Ramos (cell line): ENCODE results near the gene SFMBT2.
"Not testable (repeated sequence)": the region's sequence is repeated elsewhere in the genome, so short reads cannot be mapped to it uniquely, and the experiment has no call there.

ENCODE experiments used
- in situ Hi-C: fragments of 300-500 bp; cut with MboI; formaldehyde crosslinking; loops from one replicate; pipeline ENCODE4 v1.14.3; 2022; ENCODE audit warnings: low sequenced_read_pairs; ENCODE audit not compliant: unreplicated experiment

SFMBT2 gene

DNA sequence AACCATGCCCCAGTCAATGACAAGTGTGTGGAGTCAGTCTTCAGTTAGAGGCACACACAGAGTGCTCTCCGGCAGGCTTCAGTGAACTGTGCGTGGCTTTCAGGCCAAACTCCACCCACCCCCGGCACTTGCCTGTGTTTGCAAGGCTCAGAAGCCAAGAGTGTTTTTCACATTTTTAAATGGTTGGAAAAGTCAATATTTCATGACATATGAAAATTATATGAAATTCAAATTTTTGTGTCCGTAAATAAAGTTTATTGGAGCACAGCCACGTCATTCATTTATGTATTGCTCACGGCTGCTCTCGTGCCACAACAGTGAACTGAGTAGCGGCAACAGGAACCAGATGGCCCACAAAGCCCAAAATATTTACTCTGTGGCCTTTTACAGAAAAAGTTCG, 104.7 kb downstream of the SFMBT2 start:
- in situ Hi-C loops, result no loop called here

DNA sequence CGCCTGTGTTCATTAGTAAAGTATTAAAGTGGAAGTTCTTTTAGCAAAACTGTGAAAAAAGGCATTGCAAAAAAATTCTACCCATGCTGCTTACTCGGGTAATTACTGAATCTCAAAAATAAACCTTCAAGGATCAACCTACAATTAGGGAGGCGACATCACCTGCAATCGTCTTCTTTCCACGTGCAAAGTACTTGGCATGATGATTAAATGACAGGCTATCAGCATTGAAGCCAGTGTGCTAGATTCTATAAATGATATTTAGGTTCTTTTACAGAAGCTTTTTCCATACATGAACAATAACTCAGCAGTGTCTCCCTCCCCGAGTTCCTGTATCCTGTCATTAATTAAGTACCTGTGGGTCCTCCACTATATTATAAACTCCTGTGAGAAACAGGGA, 105.8 kb downstream of the SFMBT2 start:
- in situ Hi-C loops, result no loop called here

DNA sequence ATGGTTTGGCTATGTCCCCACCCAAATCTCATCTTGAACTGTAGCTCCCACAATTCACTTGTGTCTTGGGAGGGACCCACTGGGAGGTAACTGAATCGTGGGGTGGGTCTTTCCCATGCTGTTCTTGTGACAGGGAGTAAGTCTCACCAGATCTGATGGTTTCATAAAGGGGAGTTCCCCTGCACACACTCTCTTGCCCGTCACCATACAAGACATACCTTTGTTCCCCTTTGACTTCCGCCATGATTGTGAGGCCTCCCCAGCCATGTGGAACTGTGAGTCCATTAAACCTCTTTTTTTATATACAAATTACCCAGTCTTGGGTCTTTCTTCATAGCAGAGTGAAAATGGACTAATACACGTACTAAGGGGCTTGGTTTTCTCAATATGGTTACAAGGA, 106.7 kb downstream of the SFMBT2 start:
- in situ Hi-C loops, result no loop called here

DNA sequence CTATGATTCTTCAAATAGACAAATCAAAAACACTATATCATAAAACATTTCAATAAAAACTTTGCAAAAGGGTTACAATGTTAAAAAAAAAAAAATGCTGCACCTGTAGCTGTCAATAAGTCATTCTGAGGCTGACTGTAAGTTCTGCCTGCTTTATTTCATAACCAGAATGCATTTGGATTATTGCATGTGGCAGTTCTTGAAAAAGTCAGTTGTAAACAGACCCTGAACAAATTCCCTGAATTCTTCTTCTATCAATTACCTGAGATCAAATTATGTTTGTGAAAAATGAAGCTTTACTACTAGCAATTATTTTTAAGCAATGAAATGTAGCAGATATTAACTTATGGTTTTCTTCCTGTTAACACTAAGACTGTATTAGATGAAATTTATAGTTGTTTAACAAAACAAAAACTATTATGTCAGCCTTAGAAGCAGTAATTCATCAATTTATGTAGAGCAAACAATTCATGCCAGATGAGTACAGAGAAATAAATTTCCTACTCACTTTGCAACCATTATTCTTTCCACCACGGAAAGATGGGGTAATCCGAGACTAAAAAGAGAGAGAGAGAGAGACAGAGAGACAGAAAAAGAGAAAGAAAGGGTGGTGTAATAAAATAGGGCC, 107.8 kb downstream of the SFMBT2 start:
- in situ Hi-C loops, result no loop called here

DNA sequence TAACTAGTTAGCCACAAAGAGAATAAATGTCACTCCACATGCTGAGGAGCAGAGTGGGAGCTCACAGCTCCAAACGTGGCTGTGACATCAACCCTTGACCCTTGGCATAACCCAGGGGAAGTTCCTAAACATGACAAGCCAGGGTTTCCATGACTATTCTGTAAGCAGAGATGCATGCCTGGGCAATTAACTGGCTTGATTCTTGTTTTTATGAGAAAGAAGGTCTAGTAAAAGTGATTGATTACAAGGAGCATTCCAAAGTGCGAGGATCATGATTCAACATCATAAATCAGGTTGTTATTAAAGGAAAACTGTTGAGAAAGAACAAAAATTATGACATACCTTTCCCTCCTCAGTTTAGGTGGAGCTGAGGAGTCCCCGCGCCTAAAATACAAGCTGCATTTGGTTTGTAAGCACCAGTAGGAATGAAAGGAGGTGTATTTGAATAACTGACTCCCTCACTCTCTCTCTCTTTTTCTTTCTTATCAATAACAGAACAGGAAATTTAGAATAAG, 108.4 kb downstream of the SFMBT2 start:
- in situ Hi-C loops, result no loop called here

DNA sequence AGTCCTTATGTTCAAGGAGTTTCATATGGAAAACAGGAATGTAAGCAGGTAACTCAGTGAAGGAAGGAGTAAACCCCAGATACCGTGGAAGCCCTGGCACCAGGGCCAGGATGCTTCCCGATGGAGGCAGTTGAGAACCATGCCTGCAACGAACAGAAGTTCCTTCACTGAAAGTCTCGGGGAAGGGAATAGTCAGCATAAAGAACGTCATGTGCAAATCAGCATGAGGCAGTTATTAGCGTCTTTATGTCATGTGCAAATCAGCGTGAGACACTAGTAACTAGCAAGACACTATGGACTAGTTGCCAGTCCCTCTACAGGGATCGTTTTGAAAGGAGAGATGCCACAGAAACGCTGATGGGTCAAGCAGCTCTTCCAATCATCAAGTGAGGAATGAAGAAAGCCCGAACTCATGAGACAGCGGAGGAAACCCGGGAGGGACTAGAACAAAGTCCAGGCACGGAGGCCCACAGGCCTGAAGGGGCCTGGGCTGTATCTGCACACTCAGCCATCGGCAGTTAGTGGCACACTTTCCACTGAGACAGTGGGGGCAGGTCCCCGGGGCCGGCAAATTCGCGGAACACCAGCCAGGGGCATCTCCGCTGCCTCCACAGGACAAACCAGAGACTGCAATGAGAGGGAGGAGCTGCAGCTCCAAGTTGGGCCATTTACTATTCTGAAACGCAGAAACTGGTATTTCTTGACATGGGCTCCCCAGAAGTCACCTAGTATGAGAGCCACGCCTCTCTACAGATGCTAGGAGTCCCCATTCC, 109.6 kb downstream of the SFMBT2 start:
- in situ Hi-C loops, result no loop called here

DNA sequence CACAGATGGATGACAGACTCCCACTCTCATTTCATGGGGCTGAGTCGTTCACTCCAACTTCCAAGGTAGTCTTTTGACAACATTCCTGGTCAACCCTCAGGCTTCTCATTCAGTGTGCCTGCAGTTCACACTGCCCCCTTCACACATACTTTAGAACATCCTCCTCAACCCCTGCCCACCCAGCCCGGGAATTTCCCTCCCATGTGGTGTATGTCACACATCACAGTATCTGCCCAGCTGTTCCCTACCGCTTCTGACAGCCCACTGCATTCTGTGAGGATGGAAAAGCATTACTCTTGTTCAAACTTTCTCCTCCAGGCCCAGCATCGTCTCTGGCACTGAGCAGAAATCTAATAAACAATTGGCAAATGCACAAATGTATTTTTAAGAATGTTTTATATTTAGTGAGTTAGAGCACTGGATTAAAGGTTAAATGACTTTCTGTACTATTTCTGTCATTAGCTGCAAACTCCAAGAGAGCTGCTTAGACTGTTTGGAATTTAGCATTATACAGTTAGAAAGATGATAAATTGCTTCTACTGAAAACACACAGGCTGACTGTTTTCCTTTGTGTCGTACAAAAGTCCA, 110.4 kb downstream of the SFMBT2 start:
- in situ Hi-C loops, result no loop called here

DNA sequence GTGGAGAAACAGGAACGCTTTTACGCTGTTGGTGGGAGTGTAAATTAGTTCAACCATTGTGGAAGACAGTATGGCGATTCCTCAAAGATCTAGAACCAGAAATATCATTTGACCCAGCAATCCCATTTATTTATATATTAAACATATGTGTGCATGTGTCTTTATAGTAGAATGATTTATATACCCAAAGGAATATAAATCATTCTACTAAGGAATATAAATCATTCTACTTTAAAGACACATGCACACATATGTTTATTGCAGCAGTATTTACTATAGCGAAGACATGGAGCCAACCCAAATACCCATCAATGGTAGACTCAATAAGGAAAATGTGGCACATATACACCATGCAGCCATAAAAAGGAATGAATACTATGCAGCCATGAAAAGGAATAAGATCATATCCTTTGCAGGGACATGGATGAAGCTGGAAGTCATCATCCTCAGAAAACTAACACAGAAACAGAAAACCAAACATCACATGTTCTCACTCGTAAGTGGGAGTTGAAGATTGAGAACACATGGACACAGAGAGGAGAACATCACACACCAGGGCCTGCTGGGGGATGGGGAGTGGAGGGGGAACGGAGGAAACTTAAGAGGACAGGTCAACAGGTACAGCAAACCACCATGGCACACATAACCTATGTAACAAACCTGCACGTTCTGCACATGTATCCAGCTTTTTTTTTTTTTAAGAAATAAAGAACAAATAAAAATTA, 111.1 kb downstream of the SFMBT2 start:
- in situ Hi-C loops, result not testable (repeated sequence)

DNA sequence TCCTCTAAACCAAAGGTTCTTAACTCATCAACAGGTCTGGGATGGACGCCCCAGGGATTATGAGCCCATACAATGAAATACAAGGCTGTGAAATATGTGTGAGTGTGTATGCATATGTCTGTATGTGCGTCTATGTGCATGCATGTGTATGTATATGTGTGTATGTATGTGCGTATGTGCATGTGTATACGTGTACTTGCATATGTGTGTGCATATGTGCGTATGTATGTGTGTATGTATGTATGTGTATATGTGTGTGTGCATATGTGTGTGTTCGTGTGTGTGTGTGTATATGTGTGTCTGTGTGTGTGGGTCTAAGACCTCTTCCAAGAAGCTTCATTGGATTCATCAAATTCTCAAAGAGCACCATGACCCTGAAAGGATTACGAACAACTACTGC, 112.3 kb downstream of the SFMBT2 start:
- in situ Hi-C loops, result no loop called here

DNA sequence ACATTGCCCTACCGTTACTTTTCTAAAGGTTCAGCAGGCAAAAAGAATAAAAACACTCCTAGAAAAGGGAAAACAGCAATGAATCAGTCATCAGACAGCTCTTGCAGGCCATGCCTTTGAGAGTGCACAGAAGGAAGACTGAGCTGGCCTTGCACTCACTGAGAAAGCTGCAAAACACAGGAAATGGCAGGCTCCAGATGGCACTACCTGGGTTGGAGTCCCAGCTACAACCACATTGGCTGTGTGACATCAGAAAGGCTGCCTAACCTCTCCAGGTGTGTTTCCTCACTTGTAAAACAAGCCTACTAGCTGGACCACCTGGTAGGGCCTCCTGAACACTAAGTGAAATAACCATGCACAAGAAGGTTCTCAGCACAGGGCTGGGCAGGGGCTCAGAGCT, 113.7 kb downstream of the SFMBT2 start:
- in situ Hi-C loops, result no loop called here

DNA sequence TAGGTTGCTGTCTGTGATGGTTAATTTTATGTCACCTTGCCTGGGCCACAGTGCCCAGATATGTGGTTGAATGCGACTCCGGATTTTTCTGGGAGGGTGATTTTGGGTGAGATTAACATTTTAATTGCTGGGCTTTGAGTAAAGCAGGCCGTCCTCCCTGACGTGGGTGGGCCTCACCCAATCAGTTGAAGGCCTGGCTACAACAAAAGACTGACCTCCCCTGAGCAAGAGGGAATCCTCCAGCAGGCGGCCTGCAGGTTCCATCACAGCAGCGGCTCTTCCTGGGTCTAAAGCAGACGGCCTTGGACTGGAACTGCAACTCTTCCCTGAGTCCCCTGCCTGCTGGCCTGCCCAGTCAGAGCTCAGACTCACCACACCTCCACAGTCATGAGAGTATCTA, 114.2 kb downstream of the SFMBT2 start:
- in situ Hi-C loops, result no loop called here

DNA sequence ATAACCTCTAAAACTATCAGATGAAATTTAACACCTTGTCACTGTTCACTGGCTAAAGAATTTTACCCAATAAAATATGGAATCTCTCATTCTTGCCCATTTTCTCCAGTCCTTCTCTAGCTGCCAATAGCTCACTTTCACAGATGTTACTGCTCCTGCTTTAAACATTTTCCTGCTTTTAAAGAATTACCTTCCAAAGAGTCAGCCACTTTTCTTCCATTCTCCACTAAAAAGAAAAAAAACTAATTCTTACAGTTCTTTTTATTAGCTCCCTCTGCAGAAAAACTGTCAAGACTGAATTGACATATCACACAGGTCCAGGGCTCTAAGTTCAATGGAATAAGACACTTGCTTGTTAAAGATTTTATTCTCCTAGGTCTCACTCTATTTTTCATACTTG, 114.8 kb downstream of the SFMBT2 start:
- in situ Hi-C loops, result no loop called here

DNA sequence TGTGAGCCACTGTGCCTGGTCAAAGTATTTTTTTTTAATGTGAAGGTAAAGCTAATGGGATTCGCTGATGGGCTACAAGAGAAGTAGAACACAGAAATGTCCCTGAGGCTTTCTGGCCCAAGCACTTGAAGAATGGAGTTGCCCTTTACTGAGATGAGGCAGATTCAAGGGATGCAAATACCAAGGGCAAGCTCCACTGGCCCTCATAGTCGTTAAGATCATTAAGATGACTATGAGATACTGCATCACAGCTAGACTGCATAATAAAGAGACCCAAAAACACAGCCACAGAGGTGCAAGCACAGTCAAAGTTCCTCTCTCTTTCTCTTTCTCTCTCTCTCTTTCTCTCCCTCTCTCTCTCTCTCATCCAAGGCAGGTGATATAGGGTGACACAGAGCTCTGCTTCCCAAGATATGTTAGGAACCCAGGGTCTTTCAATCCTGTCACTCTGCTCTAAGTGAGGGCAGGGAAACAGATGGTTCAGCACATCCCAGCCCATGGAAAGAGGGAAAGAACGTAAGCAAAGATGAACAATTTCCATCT, 117.4 kb downstream of the SFMBT2 start:
- in situ Hi-C loops, result no loop called here

DNA sequence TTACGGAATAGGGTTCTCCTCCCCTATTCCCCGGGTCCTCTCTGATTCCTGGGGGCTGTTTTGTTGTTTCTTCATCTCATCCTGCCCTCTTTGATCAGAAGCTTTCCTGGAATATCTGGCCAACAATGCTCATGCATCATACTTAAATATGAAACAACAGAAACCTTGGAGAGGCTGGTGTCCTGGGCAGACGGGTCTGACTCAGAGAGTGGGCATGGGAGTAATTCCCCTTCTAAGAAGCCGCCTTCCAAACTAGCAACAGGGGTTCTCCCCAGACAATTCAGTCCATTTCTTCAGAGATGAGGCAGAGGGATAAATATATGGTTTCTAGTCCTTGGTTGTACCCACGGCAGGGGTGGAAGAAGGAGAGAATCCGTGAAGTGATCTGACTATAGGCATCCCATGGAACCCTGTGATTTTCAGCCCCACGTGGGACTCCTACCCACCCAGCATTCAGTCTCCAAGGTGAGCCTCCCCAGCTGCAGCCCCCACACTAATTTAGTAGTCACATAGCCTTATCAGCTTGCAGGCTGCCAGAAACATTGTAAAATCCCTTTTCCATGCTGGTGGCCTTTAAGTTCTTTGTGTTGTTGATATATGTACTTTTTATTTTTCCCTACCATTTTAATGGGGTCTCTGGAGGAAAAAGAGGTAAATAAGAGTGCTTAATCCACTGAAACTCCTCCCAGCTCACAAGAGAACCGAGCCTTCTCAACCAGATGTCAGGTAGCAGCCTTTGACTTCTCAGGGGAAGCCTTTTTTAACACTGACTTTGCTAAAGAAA, 119.2 kb downstream of the SFMBT2 start:
- in situ Hi-C loops, result no loop called here

DNA sequence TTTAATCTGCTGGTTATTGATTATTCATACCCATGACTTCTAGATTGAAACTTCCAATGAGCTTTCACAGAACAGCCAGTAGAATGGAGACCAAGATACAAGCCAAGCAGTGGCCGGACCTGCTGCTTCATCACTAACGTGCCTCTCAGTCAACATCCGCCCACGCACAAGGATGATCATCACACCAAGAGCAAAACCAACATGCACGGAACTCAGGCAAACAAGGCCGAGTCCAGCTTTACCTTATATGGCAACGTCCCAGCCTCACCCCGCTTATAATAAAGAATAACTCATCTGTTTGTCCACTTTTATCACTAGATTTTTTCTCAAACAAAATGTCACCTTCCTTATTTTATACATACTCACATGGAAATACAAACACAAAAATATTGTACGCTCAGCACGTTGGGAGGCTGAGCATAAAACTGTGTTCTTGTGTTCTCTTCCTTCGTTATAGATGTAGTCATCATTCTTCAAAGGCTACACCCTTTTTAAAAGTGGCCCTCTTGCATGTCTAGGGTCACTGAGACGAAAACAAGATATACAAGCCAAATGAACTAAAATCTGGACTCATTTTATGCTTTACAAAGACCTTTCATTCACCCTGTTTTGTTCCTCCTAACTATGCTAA, 122.7 kb downstream of the SFMBT2 start:
- in situ Hi-C loops, result no loop called here

DNA sequence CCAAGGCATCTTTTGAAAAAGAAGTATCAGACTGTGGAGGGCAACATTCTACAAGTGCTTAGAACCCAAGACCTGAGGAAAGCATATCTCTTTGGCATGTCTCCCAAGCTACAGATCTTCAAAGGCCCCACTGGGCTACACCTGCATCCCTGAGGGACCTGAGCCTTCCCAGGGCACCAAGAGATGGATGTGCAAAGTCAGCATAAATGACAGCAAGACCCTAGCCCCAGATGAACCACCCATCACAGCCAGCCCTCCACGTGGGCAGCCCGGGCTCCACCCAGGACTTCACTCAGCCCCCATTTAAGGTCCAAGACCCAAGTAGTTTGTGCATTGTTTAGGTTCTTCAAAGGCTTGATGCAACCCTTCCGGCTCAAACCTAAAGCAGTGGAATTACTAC, 123.5 kb downstream of the SFMBT2 start:
- in situ Hi-C loops, result no loop called here

DNA sequence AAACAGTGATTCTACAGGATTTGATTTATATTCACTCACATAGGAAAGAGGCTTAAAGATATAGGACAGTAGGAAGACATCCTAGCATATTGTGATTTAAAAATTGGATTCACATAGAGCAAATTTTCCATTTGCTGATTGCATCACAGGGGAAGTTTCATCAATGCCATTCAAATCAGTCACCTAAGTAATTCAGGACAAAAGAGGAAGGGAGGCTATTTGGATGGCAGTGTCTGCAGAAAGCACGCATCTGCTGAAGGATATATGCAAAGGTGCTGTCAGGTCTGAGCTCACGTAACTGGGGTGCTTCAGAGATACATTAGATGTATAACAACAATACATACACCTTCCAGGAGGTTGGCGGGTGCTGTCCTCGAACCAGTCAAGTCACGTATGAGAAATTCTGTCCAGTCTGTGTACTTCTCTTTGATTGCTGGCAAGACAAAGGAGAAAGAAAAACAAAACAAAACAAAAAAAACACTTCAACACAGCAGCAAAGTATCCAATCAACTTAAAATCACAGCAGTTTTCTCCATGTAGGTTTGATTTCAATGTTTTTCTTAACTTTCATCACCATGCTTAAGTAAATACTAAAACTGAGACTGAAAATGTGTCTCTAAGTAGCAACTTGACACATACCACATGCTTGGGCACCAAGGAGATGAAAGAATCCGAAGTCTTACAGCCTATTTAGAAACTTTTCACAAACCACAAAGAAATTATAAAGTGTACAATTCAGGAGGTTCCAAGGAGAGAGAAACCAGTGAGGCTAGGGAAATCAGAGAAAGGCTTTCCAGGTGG, 125.1 kb downstream of the SFMBT2 start:
- in situ Hi-C loops, result no loop called here

DNA sequence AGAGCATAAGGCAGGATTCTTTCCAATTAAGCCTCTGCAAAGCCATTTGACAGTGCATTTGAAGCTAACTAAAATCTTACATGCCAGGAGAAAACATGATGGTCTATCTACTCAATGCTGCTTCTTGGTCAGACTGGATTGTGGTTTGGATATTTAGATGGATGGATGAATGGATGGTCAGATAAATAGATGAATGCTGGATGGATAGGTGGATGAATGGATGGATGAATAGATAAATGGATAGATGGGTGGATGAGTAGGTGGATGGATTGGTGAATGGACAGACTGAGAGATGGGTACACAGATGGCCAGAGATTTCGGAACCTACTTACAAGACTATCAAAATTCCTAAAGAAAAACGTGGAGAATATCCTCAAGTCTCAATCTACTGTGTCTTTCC, 127.6 kb downstream of the SFMBT2 start:
- in situ Hi-C loops, result no loop called here

DNA sequence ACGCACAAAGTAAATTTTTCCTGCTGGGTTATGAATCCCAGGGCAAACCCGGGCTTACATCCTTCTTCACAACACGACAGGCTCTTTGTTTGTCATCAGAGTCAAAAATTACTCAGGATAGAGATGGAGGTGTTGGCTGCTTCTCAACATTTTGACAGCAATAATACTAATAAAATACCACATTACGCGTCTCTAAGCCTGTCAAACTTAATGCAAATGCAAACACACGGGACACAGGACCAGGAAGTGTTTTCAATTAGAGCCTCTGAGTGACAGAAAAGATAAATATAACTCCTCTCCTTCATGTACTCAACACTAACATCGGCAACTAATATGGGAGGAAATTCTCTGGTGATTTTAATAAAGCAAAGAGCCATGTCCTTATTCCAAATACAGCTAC, 128.4 kb downstream of the SFMBT2 start:
- in situ Hi-C loops, result no loop called here
